Measurements from ENCODE around the gene DGKA.
"Not testable (repeated sequence)": the region's sequence is repeated elsewhere in the genome, so short reads cannot be mapped to it uniquely, and the experiment has no call there.

Gene DGKA

GRCh38 chr12:55969356-55969755, 38.4 kb downstream of the DGKA start:
- no peak for DNase-seq

- DNase-seq = no peak
Observed at GRCh38 chr12:55970775-55971174, 39.8 kb downstream of the DGKA start.

GRCh38 chr12:55972042-55972441, 41.1 kb downstream of the DGKA start:
- DNase-seq = no peak

- DNase-seq = no peak
Observed at GRCh38 chr12:55972456-55972855, 41.5 kb downstream of the DGKA start.

- no peak for DNase-seq
Observed at GRCh38 chr12:55972911-55973598, 42.1 kb downstream of the DGKA start.

GRCh38 chr12:55973599-55974307, 42.8 kb downstream of the DGKA start, which contains the start of gene RAB5B:
Gene RAB5B (plus strand): TSS chr12:55974078. CDS start chr12:55986961, 12,883 bp downstream.
- peak; percentile 99 for DNase-seq

GRCh38 chr12:55974308-55974730, 43.4 kb downstream of the DGKA start:
- peak; percentile 54 for DNase-seq

- no peak for DNase-seq
Observed at GRCh38 chr12:55978393-55978792, 47.4 kb downstream of the DGKA start.

GRCh38 chr12:55979069-55979468, 48.1 kb downstream of the DGKA start:
- no peak for DNase-seq

- DNase-seq = not testable (repeated sequence)
Observed at GRCh38 chr12:55981882-55982281, 50.9 kb downstream of the DGKA start.

GRCh38 chr12:55982319-55982936, 51.5 kb downstream of the DGKA start:
- no peak for DNase-seq

GRCh38 chr12:55983232-55983842, 52.4 kb downstream of the DGKA start:
- DNase-seq = no peak

GRCh38 chr12:55984861-55985260, 53.9 kb downstream of the DGKA start:
- no peak for DNase-seq

- no peak for DNase-seq
Observed at GRCh38 chr12:55985341-55985740, 54.4 kb downstream of the DGKA start.

GRCh38 chr12:55985976-55986375, 55.0 kb downstream of the DGKA start:
- DNase-seq = not testable (repeated sequence)

- no peak for DNase-seq
Observed at GRCh38 chr12:55991110-55991509, 60.1 kb downstream of the DGKA start.

GRCh38 chr12:55993230-55993853, 62.4 kb downstream of the DGKA start:
- no peak for DNase-seq

- no peak for DNase-seq
Observed at GRCh38 chr12:55995366-55995765, 64.4 kb downstream of the DGKA start.

GRCh38 chr12:55996201-55996714, 65.3 kb downstream of the DGKA start:
- DNase-seq = peak; percentile 69

- peak; percentile 63 for DNase-seq
Observed at GRCh38 chr12:55996715-55997534, 66.0 kb downstream of the DGKA start, which contains the start of gene SUOX. Gene SUOX (plus strand): TSS chr12:55997276. CDS start chr12:56002222, 4,946 bp downstream.

GRCh38 chr12:55997535-55997859, 66.5 kb downstream of the DGKA start:
- DNase-seq = peak; percentile 11

GRCh38 chr12:55999522-55999921, 68.6 kb downstream of the DGKA start:
- DNase-seq = not testable (repeated sequence)
